ENCODE measurements around the gene SNX5. TPM values are rescaled to one million over a fixed set of nuclear protein-coding genes. Genes with fewer than 3 reads are reported as not detected.

The SNX5 gene
- total and polyA plus RNA-seq, 2 donors (not counting 1 experiment from before 2014, with no cell fraction given): 97.8 to 128 TPM

DNA sequence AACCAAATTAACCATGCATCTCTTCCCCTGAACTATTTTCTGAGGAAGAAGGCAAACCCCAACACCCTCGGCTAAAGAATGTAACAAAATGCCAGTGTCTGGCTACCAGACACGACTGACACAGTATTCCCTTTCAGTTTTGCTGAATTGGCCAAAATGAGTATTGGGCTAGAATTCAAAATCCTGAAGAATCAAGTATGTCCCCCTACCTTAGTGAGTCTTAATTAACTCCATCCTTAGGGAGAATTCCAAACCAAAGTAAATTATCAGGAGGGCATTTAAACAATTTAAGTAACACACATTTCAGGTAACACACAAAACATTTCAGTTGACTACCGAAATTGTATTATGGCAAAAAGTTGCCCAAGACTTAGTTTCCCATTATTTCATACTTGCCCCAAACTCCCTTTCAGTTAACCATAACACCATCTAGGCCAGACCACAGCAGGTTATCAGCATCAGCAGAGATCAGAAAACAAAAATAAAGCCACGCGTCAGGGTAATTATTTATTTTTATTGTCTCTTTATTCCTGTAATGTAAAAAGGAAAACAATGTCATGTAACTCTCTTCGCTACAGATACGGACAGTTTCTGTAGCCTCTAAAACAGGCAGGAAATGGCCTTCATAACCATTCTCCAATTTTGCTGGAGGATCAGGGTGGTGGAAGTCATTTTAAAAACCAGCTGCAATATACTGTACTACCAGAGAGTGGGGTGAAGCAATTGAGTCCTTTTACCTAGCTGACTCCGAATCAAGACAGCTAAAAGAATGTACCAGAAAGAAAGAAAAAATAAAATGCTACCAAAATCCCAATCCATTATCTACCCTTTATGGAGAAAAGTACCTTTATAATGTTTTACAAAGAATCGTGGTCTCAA is 1.9 kb downstream of the SNX5 start:
- no peak for ATAC-seq (ENCODE audit: low read depth)
- ChIA-PET CTCF (interaction anchor here (0.6 to 7.5 kb wide), 17 partner anchors 9 to 622 kb away, joined by 3 to 54 read pairs (median 4); partner anchors contain the start of gene RRBP1), POLR2A (interaction anchor here (0.6 to 2.2 kb wide), 5 partner anchors 8 to 1974 kb away, joined by 3 to 10 read pairs (median 6); partner anchors contain the start of gene RRBP1)
- peak overlapping the region; percentile 80 for H3K4me2 ChIP-seq (replicated peaks; ENCODE audit: low read depth, low read length, poor library complexity, severe bottlenecking)
- peak overlapping the region; percentile 93 for H3K9ac ChIP-seq (ENCODE audit: low read length)
- H4K20me1 ChIP-seq (ENCODE audit: control insufficient read depth, insufficient read depth, low read length, poor library complexity, severe bottlenecking): no peaks in the 10 kb centered on the region
- intact Hi-C loops (cut with micrococcal nuclease): loop anchor here (1.0 to 10.0 kb wide), 5 partner anchors 11 to 1951 kb away; partner anchors contain the start of genes DZANK1 and POLR3F
- TF ChIP-seq EZH2 (IDR thresholded peaks at IDR 0.05; ENCODE audit: borderline replicate concordance, insufficient read depth, low read depth, low read length, poor library complexity, severe bottlenecking) (no peak), CTCF (IDR thresholded peaks at IDR 0.05) (peak; percentile 30)
- Mint-ChIP-seq H3K9me3 (ENCODE audit: insufficient read depth) (no peaks in the 10 kb centered on the region), H3K4me1 (peaks cover 76% of the 10 kb centered on the region), H3K27ac (peak overlapping the region; percentile 89), H3K27me3 (no peaks in the 10 kb centered on the region), H3K4me3 (peak overlapping the region; percentile 96)
- H2AFZ ChIP-seq (ENCODE audit: insufficient read depth, low read depth, low read length, poor library complexity, severe bottlenecking): peak overlapping the region; percentile 90
- 0% methylated on average over 1 of the region's 9 CpGs for WGBS (ENCODE audit: insufficient coverage)
- H3K27me3 ChIP-seq (replicated peaks in 1 of 4; ENCODE audit: control extremely low read depth in 1 of 4, control insufficient read depth in 3 of 4, insufficient read depth in 4 of 4, low read length in 3 of 4): no peaks in the 10 kb centered on the region
- no peaks in the 10 kb centered on the region for H3K9me3 ChIP-seq (ENCODE audit: control extremely low read depth in 1 of 3, control insufficient read depth in 2 of 3, insufficient read depth in 1 of 3, low read length in 2 of 3)
- peaks cover 85% of the 10 kb centered on the region for H3K79me2 ChIP-seq (ENCODE audit: control insufficient read depth, insufficient read depth, low read length)
- H3K27ac ChIP-seq (ENCODE audit: low read length in 2 of 2): peak overlapping the region; percentile 96 to 97
- peaks cover 58 to 62% of the 10 kb centered on the region in 2 donors for H3K4me1 ChIP-seq (ENCODE audit: control insufficient read depth in 2 of 2, insufficient read depth in 2 of 2, low read length in 2 of 2)
- peaks cover 0 to 6% of the 10 kb centered on the region in 2 experiments for H3K36me3 ChIP-seq (replicated peaks in 1 of 2; ENCODE audit: control extremely low read depth in 1 of 2, control insufficient read depth in 1 of 2, extremely low read depth in 1 of 2, insufficient read depth in 2 of 2, low read length in 1 of 2)
- DNase-seq: peak; percentile 61
- H3K4me3 ChIP-seq (ENCODE audit: control extremely low read depth in 1 of 5, extremely low read depth in 1 of 5, insufficient read depth in 1 of 5, low read depth in 2 of 5, low read length in 4 of 5): peak overlapping the region; percentile 76 to 99 (median 93)
